Measurements from ENCODE around the gene ALOX15B. TPM values are rescaled to one million over a fixed set of nuclear protein-coding genes. Genes with fewer than 3 reads are reported as not detected.

The ALOX15B gene
- total and polyA plus RNA-seq, 10 donors, result 0.13 to 7.8 (median 2.7) TPM

GRCh38 chr17:8087075-8087951 is 48.5 kb downstream of the ALOX15B start, which contains the start of gene ALOX12B:
TSS of gene ALOX12B (minus strand) at chr17:8087716. CDS start at chr17:8087442, 274 bp downstream.
- H3K4me3 ChIP-seq, result no peak within 1 kb of the TSS
- TF ChIP-seq POLR2AphosphoS5 (IDR thresholded peaks at IDR 0.05), result no peak
- TF ChIP-seq POLR2A (IDR thresholded peaks at IDR 0.05), result no peak
- TF ChIP-seq, protein P1, sequence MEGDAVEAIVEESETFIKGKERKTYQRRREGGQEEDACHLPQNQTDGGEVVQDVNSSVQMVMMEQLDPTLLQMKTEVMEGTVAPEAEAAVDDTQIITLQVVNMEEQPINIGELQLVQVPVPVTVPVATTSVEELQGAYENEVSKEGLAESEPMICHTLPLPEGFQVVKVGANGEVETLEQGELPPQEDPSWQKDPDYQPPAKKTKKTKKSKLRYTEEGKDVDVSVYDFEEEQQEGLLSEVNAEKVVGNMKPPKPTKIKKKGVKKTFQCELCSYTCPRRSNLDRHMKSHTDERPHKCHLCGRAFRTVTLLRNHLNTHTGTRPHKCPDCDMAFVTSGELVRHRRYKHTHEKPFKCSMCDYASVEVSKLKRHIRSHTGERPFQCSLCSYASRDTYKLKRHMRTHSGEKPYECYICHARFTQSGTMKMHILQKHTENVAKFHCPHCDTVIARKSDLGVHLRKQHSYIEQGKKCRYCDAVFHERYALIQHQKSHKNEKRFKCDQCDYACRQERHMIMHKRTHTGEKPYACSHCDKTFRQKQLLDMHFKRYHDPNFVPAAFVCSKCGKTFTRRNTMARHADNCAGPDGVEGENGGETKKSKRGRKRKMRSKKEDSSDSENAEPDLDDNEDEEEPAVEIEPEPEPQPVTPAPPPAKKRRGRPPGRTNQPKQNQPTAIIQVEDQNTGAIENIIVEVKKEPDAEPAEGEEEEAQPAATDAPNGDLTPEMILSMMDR (IDR thresholded peaks at IDR 0.05 in 8 of 11, conservative IDR thresholded peaks at IDR 0.05 in 3 of 11), result no peak
- no peaks in the 10 kb centered on the region for H3K9me3 ChIP-seq
- 81 to 85% (median 84%) methylated on average over 17 to 20 of the region's 20 CpGs for WGBS, 5 donors
- H3K4me1 ChIP-seq, result peaks cover 0 to 20% (median 4%) of the 10 kb centered on the region in 6 donors
- intact Hi-C loops (cut with DNase I; ENCODE audit: low total_unique reads), result no loop called here
- no peak within 1 kb of the TSS for H3K27ac ChIP-seq
- H3K36me3 ChIP-seq, result no peaks in the 10 kb centered on the region
- H3K27me3 ChIP-seq (replicated peaks in 1 of 7), result peaks cover 0 to 80% (median 0%) of the 10 kb centered on the region in 7 donors
- no peak for DNase-seq

GRCh38 chr17:8087952-8088230 is 49.0 kb downstream of the ALOX15B start:
- Histone ChIP-seq H3K4me1 (peaks cover 0 to 20% (median 4%) of the 10 kb centered on the region in 6 donors), H3K4me3 (no peak overlapping the region), H3K36me3 (no peaks in the 10 kb centered on the region), H3K27ac (no peak overlapping the region), H3K27me3 (replicated peaks in 1 of 7) (peaks cover 0 to 81% (median 0%) of the 10 kb centered on the region in 7 donors), H3K9me3 (no peaks in the 10 kb centered on the region)
- no peak for DNase-seq
- WGBS, 5 donors, result 78 to 85% (median 80%) methylated on average over 4 to 5 of the region's 5 CpGs
- intact Hi-C loops (cut with DNase I; ENCODE audit: low total_unique reads), result no loop called here
- TF ChIP-seq POLR2A (IDR thresholded peaks at IDR 0.05) (no peak), POLR2AphosphoS5 (IDR thresholded peaks at IDR 0.05) (no peak)
- TF ChIP-seq, protein P1 (IDR thresholded peaks at IDR 0.05 in 8 of 11, conservative IDR thresholded peaks at IDR 0.05 in 3 of 11), result no peak

GRCh38 chr17:8089728-8090127 is 50.9 kb downstream of the ALOX15B start:
- Histone ChIP-seq H3K9me3 (no peaks in the 10 kb centered on the region), H3K36me3 (no peaks in the 10 kb centered on the region), H3K27me3 (replicated peaks in 1 of 7) (peaks cover 0 to 73% (median 0%) of the 10 kb centered on the region in 7 donors), H3K27ac (no peak overlapping the region), H3K4me3 (no peak overlapping the region), H3K4me1 (peaks cover 0 to 27% (median 9%) of the 10 kb centered on the region in 6 donors)
- WGBS, 5 donors, result 71 to 86% (median 79%) methylated on average over 6 of the region's 6 CpGs
- intact Hi-C loops (cut with DNase I; ENCODE audit: low total_unique reads), result no loop called here
- TF ChIP-seq POLR2A (IDR thresholded peaks at IDR 0.05) (no peak), POLR2AphosphoS5 (IDR thresholded peaks at IDR 0.05) (no peak)
- TF ChIP-seq, protein P1 (IDR thresholded peaks at IDR 0.05 in 8 of 11, conservative IDR thresholded peaks at IDR 0.05 in 3 of 11), result no peak
- no peak for DNase-seq

GRCh38 chr17:8091033-8091687 is 52.3 kb downstream of the ALOX15B start:
- Histone ChIP-seq H3K36me3 (no peaks in the 10 kb centered on the region), H3K27ac (peak overlapping the region in 2 of 8 donors; percentile 41 to 46), H3K9me3 (no peaks in the 10 kb centered on the region), H3K4me1 (peaks cover 0 to 27% (median 9%) of the 10 kb centered on the region in 6 donors), H3K4me3 (peak overlapping the region in 1 of 8 donors; percentile 24), H3K27me3 (replicated peaks in 1 of 7) (peaks cover 0 to 78% (median 0%) of the 10 kb centered on the region in 7 donors)
- peak; percentile 84 for DNase-seq
- WGBS, 5 donors, result 38 to 52% (median 42%) methylated on average over 8 to 9 of the region's 9 CpGs
- peak in 1 of 3 donors; percentile 29 for TF ChIP-seq POLR2AphosphoS5 (IDR thresholded peaks at IDR 0.05)
- TF ChIP-seq, protein P1 (IDR thresholded peaks at IDR 0.05 in 8 of 11, conservative IDR thresholded peaks at IDR 0.05 in 3 of 11), result no peak
- intact Hi-C loops (cut with DNase I; ENCODE audit: low total_unique reads), result no loop called here
